Measurements from ENCODE around the gene REPIN1. TPM values are rescaled to one million over a fixed set of nuclear protein-coding genes. Genes with fewer than 3 reads are reported as not detected.
A peak's percentile ranks its signal among the peaks of the same experiment; 100 is the strongest.

REPIN1 gene
- total RNA-seq, 4 donors from 2014 or later, result 66.8 to 143 (median 97.7) TPM

- intact Hi-C loops (cut with DNase I), result no loop called here
- TF ChIP-seq POLR2A (IDR thresholded peaks at IDR 0.05; ENCODE audit: low read depth) (no peak), CTCF (IDR thresholded peaks at IDR 0.05) (no peak), EP300 (IDR thresholded peaks at IDR 0.05) (no peak), POLR2AphosphoS5 (IDR thresholded peaks at IDR 0.05) (no peak)
- no peak for DNase-seq (ENCODE audit: extremely low spot score)
These were observed 7.2 kb upstream of the REPIN1 start for GRCh38 chr7:150361402-150361801.

DNA sequence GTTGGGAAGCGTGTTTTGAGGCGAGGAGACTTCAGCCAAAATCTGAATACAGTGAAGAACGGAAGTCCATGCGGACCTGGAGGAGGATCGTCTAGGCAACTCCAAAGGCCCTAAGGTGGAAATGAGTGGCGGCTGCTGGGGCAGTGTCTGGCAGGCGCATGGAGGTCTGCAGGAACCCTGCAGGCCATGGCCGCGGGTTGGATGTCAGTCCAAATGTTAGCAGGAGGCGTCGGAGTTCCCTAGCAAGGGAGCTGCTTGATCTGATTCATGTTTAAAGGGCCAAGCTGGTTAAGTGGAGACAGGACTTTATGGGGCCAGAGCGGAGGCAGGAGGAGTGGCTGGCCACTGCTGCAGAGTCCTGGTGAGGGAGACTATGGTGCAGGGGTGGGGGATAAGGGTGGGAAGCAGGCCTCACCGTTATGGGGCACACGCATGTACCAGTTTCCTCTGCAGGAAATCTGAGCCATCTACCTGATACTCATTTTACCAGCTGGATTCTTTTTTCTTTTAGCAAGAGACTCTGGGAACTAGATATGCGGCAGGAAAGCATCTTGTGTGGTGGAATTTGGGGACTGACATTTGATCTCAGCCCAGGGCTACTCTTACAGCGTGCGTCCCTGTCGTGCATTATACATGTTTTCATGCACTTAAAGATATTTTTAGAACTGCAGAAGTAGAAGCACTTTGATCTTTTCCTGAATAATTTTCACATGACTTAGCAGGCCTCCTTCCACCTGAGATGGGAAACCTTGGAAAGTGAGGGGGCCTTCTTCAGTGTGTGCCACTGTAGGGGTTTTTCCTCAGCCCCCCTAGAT is 6.6 kb upstream of the REPIN1 start:
- DNase-seq (ENCODE audit: extremely low spot score), result no peak
- intact Hi-C loops (cut with DNase I), result no loop called here
- Histone ChIP-seq H3K27ac (replicated peaks in 1 of 4) (peak overlapping the region in 3 of 4 donors; percentile 24 to 61 (median 47)), H3K4me3 (no peak overlapping the region), H3K4me1 (peaks cover 0 to 19% (median 16%) of the 10 kb centered on the region in 4 donors), H3K9me3 (no peaks in the 10 kb centered on the region), H3K27me3 (no peaks in the 10 kb centered on the region), H3K36me3 (no peaks in the 10 kb centered on the region)
- TF ChIP-seq EP300 (IDR thresholded peaks at IDR 0.05) (no peak), CTCF (IDR thresholded peaks at IDR 0.05) (no peak), POLR2AphosphoS5 (IDR thresholded peaks at IDR 0.05) (no peak), POLR2A (IDR thresholded peaks at IDR 0.05; ENCODE audit: low read depth) (no peak)
- WGBS, result 62% methylated on average over 18 of the region's 18 CpGs

More at GRCh38 chr7:150361402-150361801, 7.2 kb upstream of the REPIN1 start:
- WGBS, result 58% methylated on average over 7 of the region's 7 CpGs
- Histone ChIP-seq H3K4me1 (peaks cover 0 to 19% (median 16%) of the 10 kb centered on the region in 4 donors), H3K4me3 (no peak overlapping the region), H3K27me3 (no peaks in the 10 kb centered on the region), H3K36me3 (no peaks in the 10 kb centered on the region), H3K27ac (replicated peaks in 1 of 4) (peak overlapping the region in 3 of 4 donors; percentile 24 to 61 (median 47)), H3K9me3 (no peaks in the 10 kb centered on the region)

DNA sequence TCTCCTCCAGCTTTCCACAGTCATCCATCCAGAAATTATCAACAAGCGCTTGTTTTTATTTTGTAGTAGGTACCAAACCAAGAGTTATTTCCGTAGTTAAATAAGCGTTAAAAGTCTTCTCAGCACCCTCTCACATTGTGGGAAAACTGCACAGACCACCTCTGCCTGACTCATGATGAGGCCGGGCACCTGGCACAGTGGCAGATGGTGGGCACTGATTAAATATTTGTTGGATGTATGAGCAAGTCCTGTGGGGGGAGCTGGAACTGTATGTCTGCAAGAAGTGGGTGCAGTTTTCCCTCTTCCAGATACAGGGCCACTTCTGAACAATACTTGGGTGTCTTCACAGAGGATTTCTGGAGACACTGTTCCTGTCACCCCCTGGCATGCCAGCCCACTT is 5.3 kb upstream of the REPIN1 start:
- no peak for TF ChIP-seq POLR2A (IDR thresholded peaks at IDR 0.05; ENCODE audit: low read depth)
- no peak for TF ChIP-seq CTCF (IDR thresholded peaks at IDR 0.05)
- TF ChIP-seq EP300 (IDR thresholded peaks at IDR 0.05), result no peak
- TF ChIP-seq POLR2AphosphoS5 (IDR thresholded peaks at IDR 0.05), result no peak
- H3K4me1 ChIP-seq, result peaks cover 6 to 29% (median 23%) of the 10 kb centered on the region in 4 donors
- no peaks in the 10 kb centered on the region for H3K9me3 ChIP-seq
- 82% methylated on average over 4 of the region's 4 CpGs for WGBS
- no peak for DNase-seq (ENCODE audit: extremely low spot score)
- no peaks in the 10 kb centered on the region for H3K27me3 ChIP-seq
- H3K27ac ChIP-seq (replicated peaks in 1 of 4), result no peak overlapping the region
- no peaks in the 10 kb centered on the region for H3K36me3 ChIP-seq
- H3K4me3 ChIP-seq, result no peak overlapping the region
- intact Hi-C loops (cut with DNase I), result no loop called here

- WGBS, result 73% methylated on average over 5 of the region's 5 CpGs
- Histone ChIP-seq H3K27me3 (no peaks in the 10 kb centered on the region), H3K9me3 (no peaks in the 10 kb centered on the region), H3K27ac (replicated peaks in 1 of 4) (no peak overlapping the region), H3K4me1 (peaks cover 6 to 29% (median 23%) of the 10 kb centered on the region in 4 donors), H3K4me3 (no peak overlapping the region), H3K36me3 (no peaks in the 10 kb centered on the region)
- intact Hi-C loops (cut with DNase I), result no loop called here
- DNase-seq (ENCODE audit: extremely low spot score), result no peak
- TF ChIP-seq POLR2AphosphoS5 (IDR thresholded peaks at IDR 0.05) (no peak), CTCF (IDR thresholded peaks at IDR 0.05) (no peak), POLR2A (IDR thresholded peaks at IDR 0.05; ENCODE audit: low read depth) (no peak), EP300 (IDR thresholded peaks at IDR 0.05) (no peak)
These were observed 4.8 kb upstream of the REPIN1 start for GRCh38 chr7:150363872-150364271.
